ENCODE data around the gene SLC4A5.

SLC4A5 gene

GRCh38 chr2:74261204-74261864, 81.9 kb downstream of the SLC4A5 start:
- TF ChIP-seq CTCF (IDR thresholded peaks at IDR 0.05) (peak; percentile 51), ZFX (IDR thresholded peaks at IDR 0.05; ENCODE audit: borderline replicate concordance) (no peak)
- H3K27ac ChIP-seq: no peak overlapping the region

GRCh38 chr2:74260495-74260894, 82.7 kb downstream of the SLC4A5 start:
- TF ChIP-seq CTCF (IDR thresholded peaks at IDR 0.05): no peak
- H3K27ac ChIP-seq: no peak overlapping the region

- H3K27ac ChIP-seq: no peak overlapping the region
- TF ChIP-seq CTCF (IDR thresholded peaks at IDR 0.05) (no peak), ZFX (IDR thresholded peaks at IDR 0.05; ENCODE audit: borderline replicate concordance) (no peak)
These were observed 83.5 kb downstream of the SLC4A5 start for GRCh38 chr2:74259733-74260132.

- TF ChIP-seq CTCF (IDR thresholded peaks at IDR 0.05) (no peak), ZFX (IDR thresholded peaks at IDR 0.05; ENCODE audit: borderline replicate concordance) (no peak)
- no peak overlapping the region for H3K27ac ChIP-seq
These were observed 84.0 kb downstream of the SLC4A5 start for GRCh38 chr2:74259191-74259590.

GRCh38 chr2:74255660-74256213, 87.5 kb downstream of the SLC4A5 start:
- no peak overlapping the region for H3K27ac ChIP-seq
- TF ChIP-seq CTCF (IDR thresholded peaks at IDR 0.05) (no peak), ZFX (IDR thresholded peaks at IDR 0.05; ENCODE audit: borderline replicate concordance) (no peak)

- TF ChIP-seq CTCF (IDR thresholded peaks at IDR 0.05): no peak
- no peak for TF ChIP-seq ZFX (IDR thresholded peaks at IDR 0.05; ENCODE audit: borderline replicate concordance)
- H3K27ac ChIP-seq: no peak overlapping the region
These were observed 89.3 kb downstream of the SLC4A5 start for GRCh38 chr2:74253971-74254310.

- H3K27ac ChIP-seq: no peak overlapping the region
- TF ChIP-seq CTCF (IDR thresholded peaks at IDR 0.05): no peak
- TF ChIP-seq ZFX (IDR thresholded peaks at IDR 0.05; ENCODE audit: borderline replicate concordance): no peak
These were observed 89.8 kb downstream of the SLC4A5 start for GRCh38 chr2:74253306-74253970.

All from 22Rv1 (cell line).